DND-41 (cell line): ENCODE measurements around the gene USP22.

Experiments used
- EZH2 ChIP-seq: IDR thresholded peaks from 3 replicates; pipeline ENCODE4 v1.6.1; 2012; ENCODE audit warnings: borderline replicate concordance, low read depth, mild to moderate bottlenecking, moderate library complexity, low read length, inconsistent platforms; ENCODE audit not compliant: severe bottlenecking
- TF ChIP-seq, protein P1 (sequence below): IDR thresholded peaks from 2 replicates; pipeline ENCODE4 v1.5.1; 2012; ENCODE audit warnings: borderline replicate concordance, low read length, moderate library complexity, mild to moderate bottlenecking; ENCODE audit not compliant: poor library complexity, severe bottlenecking; ENCODE audit errors: extremely low read depth

DNA sequence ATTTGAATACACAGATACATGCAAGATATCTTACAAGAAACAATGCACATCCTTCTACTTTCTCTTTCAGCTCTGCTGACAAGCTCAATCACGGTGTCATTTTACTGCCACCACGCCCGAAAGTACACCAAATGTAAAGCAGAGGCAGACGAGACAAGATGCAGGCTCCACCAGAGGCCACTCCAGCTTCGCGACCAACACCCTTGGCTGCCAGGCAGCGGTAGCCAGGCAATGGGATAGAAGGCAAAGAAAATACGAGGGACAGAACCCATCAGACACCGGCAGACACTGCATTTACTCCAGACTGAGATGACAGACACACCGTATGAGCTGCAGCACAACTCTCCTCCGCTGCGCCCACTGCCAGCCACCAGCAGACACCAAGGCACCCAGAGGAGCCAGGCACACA lies 41.0 kb downstream of the USP22 start:
- no peak for TF ChIP-seq EZH2
- TF ChIP-seq, protein P1, sequence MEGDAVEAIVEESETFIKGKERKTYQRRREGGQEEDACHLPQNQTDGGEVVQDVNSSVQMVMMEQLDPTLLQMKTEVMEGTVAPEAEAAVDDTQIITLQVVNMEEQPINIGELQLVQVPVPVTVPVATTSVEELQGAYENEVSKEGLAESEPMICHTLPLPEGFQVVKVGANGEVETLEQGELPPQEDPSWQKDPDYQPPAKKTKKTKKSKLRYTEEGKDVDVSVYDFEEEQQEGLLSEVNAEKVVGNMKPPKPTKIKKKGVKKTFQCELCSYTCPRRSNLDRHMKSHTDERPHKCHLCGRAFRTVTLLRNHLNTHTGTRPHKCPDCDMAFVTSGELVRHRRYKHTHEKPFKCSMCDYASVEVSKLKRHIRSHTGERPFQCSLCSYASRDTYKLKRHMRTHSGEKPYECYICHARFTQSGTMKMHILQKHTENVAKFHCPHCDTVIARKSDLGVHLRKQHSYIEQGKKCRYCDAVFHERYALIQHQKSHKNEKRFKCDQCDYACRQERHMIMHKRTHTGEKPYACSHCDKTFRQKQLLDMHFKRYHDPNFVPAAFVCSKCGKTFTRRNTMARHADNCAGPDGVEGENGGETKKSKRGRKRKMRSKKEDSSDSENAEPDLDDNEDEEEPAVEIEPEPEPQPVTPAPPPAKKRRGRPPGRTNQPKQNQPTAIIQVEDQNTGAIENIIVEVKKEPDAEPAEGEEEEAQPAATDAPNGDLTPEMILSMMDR = no peak
